GM12878 (cell line): Measurements from ENCODE around the gene STEAP3. TPM values are rescaled to one million over a fixed set of nuclear protein-coding genes. Genes with fewer than 3 reads are reported as not detected.

Source experiments
- ATAC-seq: fragments of 200-7000 bp; cut with Tn5 transposase; 3 replicates; pipeline ENCODE4 v1.9.1; 2020; ENCODE audit warnings: mild to moderate bottlenecking, moderate library complexity
- BruUV-seq: library from RNA; stranded (reverse); fragments of 400-500 nt; replicated peaks from 2 replicates; lab custom pipeline; 2021; lab: Mats Ljungman, UMichigan
- CTCF ChIA-PET: fragments of 300-600 bp; sonication (Branson Sonifier 250); formaldehyde crosslinking; extraction: SDS; loops from one replicate; lab custom pipeline; 2021; ENCODE audit warnings: inconsistent platforms; lab: Yijun Ruan, JAX
- POLR2A ChIA-PET: fragments of 350-600 bp; formaldehyde crosslinking; extraction: SDS; loops from one replicate; lab custom pipeline; 2021; ENCODE audit warnings: inconsistent platforms; lab: Charles Lee
- RAD21 ChIA-PET: fragments of 300-600 bp; sonication (Branson Sonifier 250); formaldehyde crosslinking; loops from one replicate; lab custom pipeline; 2023; ENCODE audit warnings: antibody characterized with exemption; ENCODE audit not compliant: unreplicated experiment; lab: Charles Lee
- SMC1A ChIA-PET: fragments of 300-600 bp; sonication (Branson Sonifier 250); formaldehyde crosslinking; loops from one replicate; lab custom pipeline; 2023; ENCODE audit not compliant: unreplicated experiment, uncharacterized antibody; lab: Charles Lee
- DNase-seq: peaks from one replicate; pipeline ENCODE4 v3.0.0-alpha.2; 2011; ENCODE audit warnings: low read depth, low spot score
- FAIRE-seq: peaks from 3 replicates; lab custom pipeline; 2011; peaks lifted over from hg19 to GRCh38; lab: Jason Lieb, UNC
- H2AFZ ChIP-seq: 2 replicates; pipeline ENCODE4 v1.6.0; 2011; ENCODE audit warnings: low read depth, low read length, control low read depth; ENCODE audit not compliant: control insufficient read depth
- H3K27ac ChIP-seq: 2 replicates; pipeline ENCODE4 v1.5.1; 2011; ENCODE audit warnings: control low read depth; ENCODE audit not compliant: control insufficient read depth, insufficient read depth
- H3K27me3 ChIP-seq, 2 experiments: replicated peaks in 1 of 2; 2 replicates each; pipeline versions ENCODE4 v1.6.0 to v1.6.1; 2011; ENCODE audit warnings: low read length in 1 of 2; ENCODE audit not compliant: control insufficient read depth in 2 of 2, insufficient read depth in 2 of 2
- H3K36me3 ChIP-seq, 2 experiments: 2 replicates each; pipeline ENCODE4 v1.5.1; 2011; ENCODE audit warnings: low read length in 1 of 2; ENCODE audit not compliant: control insufficient read depth in 2 of 2, insufficient read depth in 2 of 2
- H3K4me1 ChIP-seq: 2 replicates; pipeline ENCODE4 v1.6.1; 2011; ENCODE audit warnings: mild to moderate bottlenecking, low read length, moderate library complexity, mixed read lengths; ENCODE audit not compliant: control insufficient read depth, insufficient read depth
- H3K4me2 ChIP-seq: 2 replicates; pipeline ENCODE4 v1.6.0; 2011; ENCODE audit warnings: control low read depth; ENCODE audit not compliant: control insufficient read depth, insufficient read depth
- H3K4me3 ChIP-seq: fragments of 200-600 bp; sonication (generic); 2 replicates; pipeline ENCODE4 v1.5.1; 2016
- H3K79me2 ChIP-seq: 2 replicates; pipeline ENCODE4 v1.6.0; 2011; ENCODE audit warnings: low read length; ENCODE audit not compliant: control insufficient read depth, insufficient read depth
- H3K9ac ChIP-seq: 2 replicates; pipeline ENCODE4 v1.8.0; 2011; ENCODE audit warnings: low read length, control low read depth, mixed read lengths; ENCODE audit not compliant: control insufficient read depth, insufficient read depth
- H3K9me3 ChIP-seq: replicated peaks from 3 replicates; pipeline ENCODE4 v1.5.1; 2011; ENCODE audit warnings: mild to moderate bottlenecking, low read length; ENCODE audit not compliant: control insufficient read depth, insufficient read depth
- H4K20me1 ChIP-seq: 2 replicates; pipeline ENCODE4 v1.6.0; 2011; ENCODE audit not compliant: control insufficient read depth, insufficient read depth
- ASH2L ChIP-seq: fragments of 300-600, 200-600 bp; sonication (generic); IDR thresholded peaks from 2 replicates; pipeline ENCODE4 v1.6.1; 2017; ENCODE audit warnings: low read depth, mild to moderate bottlenecking, borderline replicate concordance
- EED ChIP-seq: sonication (generic); IDR thresholded peaks from 2 replicates; pipeline ENCODE4 v1.6.1; 2016; ENCODE audit warnings: antibody characterized with exemption, low read depth
- ELK1 ChIP-seq: IDR thresholded peaks from 2 replicates; pipeline ENCODE4 v1.6.1; 2012; ENCODE audit warnings: low read depth, low read length, improper control_type of control experiment
- GABPA ChIP-seq: IDR thresholded peaks from 2 replicates; pipeline ENCODE4 v1.6.1; 2014; ENCODE audit warnings: antibody characterized with exemption, low read depth, mild to moderate bottlenecking, inconsistent platforms
- JUNB ChIP-seq: IDR thresholded peaks from 2 replicates; pipeline ENCODE4 v1.6.1; 2016; ENCODE audit warnings: antibody characterized with exemption, mild to moderate bottlenecking
- NFIC ChIP-seq: IDR thresholded peaks from 2 replicates; pipeline ENCODE4 v1.6.1; 2012; ENCODE audit warnings: low read depth, mild to moderate bottlenecking, inconsistent platforms, low read length, moderate library complexity
- POU2F2 ChIP-seq: IDR thresholded peaks from 3 replicates; pipeline ENCODE4 v1.6.1; 2011; ENCODE audit warnings: low read depth, mild to moderate bottlenecking, low read length, borderline replicate concordance
- SIX5 ChIP-seq: IDR thresholded peaks from 2 replicates; pipeline ENCODE4 v1.6.1; 2011; ENCODE audit warnings: mild to moderate bottlenecking, low read depth, low read length, moderate library complexity; ENCODE audit not compliant: severe bottlenecking
- SMC3 ChIP-seq: IDR thresholded peaks from 2 replicates; pipeline ENCODE4 v1.6.1; 2011; ENCODE audit warnings: low read length, improper control_type of control experiment, borderline replicate concordance
- ZBED1 ChIP-seq: IDR thresholded peaks from 2 replicates; pipeline ENCODE4 v1.6.1; 2016; ENCODE audit warnings: borderline replicate concordance
- WGBS: methylation state at CpG from one replicate; pipeline ENCODE4 v1.1.6; 2016; ENCODE audit warnings: low lambda C conversion rate; ENCODE audit not compliant: insufficient replicate concordance, insufficient coverage; ENCODE audit errors: missing lambda C conversion rate; 5-methylcytosine and 5-hydroxymethylcytosine counted together
- in situ Hi-C: fragments of 300-500 bp; cut with MboI; formaldehyde crosslinking; loops from 9 replicates; pipeline ENCODE4 v1.14.3; 2018; ENCODE audit warnings: mixed read lengths
- intact Hi-C: fragments of 100-400 bp; cut with micrococcal nuclease; formaldehyde crosslinking; loops from one replicate; pipeline ENCODE4 v1.14.2; 2022; ENCODE audit not compliant: unreplicated experiment
- polyA plus RNA-seq, 11 experiments: library from polyadenylated mRNA; depleted of rRNA in 4 of 11; unstranded in 6 of 11; stranded (reverse) in 5 of 11; fragments of >200 nt; fragmentation: Nextera tagmentation in 4 of 11; fragmentation: Illumina TruSeq in 1 of 11; extraction: Ambion mirVana in 4 of 11; extraction: Trizol in 1 of 11; gene quantifications; 1 replicate in 1 of 11; 2 replicates in 10 of 11; pipeline versions ENCODE4 v1.2.1 to v1.2.3, GENCODE V29; 2011 to 2016; ENCODE audit warnings: inconsistent platforms in 2 of 11, missing spikeins in 2 of 11, low read depth in 1 of 11
- total RNA-seq, 4 experiments: library from RNA; depleted of rRNA in 3 of 4; stranded (reverse); fragments of >200 nt in 3 of 4; fragmentation: Illumina TruSeq in 1 of 4; extraction: Trizol in 1 of 4; gene quantifications; 2 replicates each; pipeline versions ENCODE4 v1.2.1 to v1.2.3, GENCODE V29; 2013 to 2021

The STEAP3 gene
- total and polyA plus RNA-seq, 10 of the 15 experiments (the other 5 are each of a cell fraction or from before 2014, with no cell fraction given): 0.42 to 8.3 (median 4.8) TPM

GRCh38 chr2:119307419-119308140, 83.9 kb downstream of the STEAP3 start:
- H3K27ac ChIP-seq: no peak overlapping the region
- H4K20me1 ChIP-seq: no peaks in the 10 kb centered on the region
- H3K4me1 ChIP-seq: peaks cover 16% of the 10 kb centered on the region
- no peak overlapping the region for H3K4me2 ChIP-seq
- ChIA-PET POLR2A (no interaction called here), SMC1A (no interaction called here), RAD21 (no interaction called here), CTCF (no interaction called here)
- ATAC-seq (no peak), DNase-seq (no peak), FAIRE-seq (no peak)
- in situ Hi-C loops: loop anchor here (5.0 kb wide), 1 partner anchor 425 kb away; no protein-coding TSS in a partner anchor
- TF ChIP-seq ELK1 (no peak), ASH2L (no peak), SIX5 (no peak), GABPA (no peak), ZBED1 (no peak), JUNB (no peak), NFIC (no peak), POU2F2 (no peak), EED (no peak), SMC3 (no peak)
- BruUV-seq: no TSS peak
- H3K36me3 ChIP-seq: no peaks in the 10 kb centered on the region
- 77% methylated on average over 7 of the region's 7 CpGs for WGBS
- no peak overlapping the region for H2AFZ ChIP-seq
- no peaks in the 10 kb centered on the region for H3K27me3 ChIP-seq
- H3K9me3 ChIP-seq: no peaks in the 10 kb centered on the region
- no peaks in the 10 kb centered on the region for H3K79me2 ChIP-seq
- no peak overlapping the region for H3K9ac ChIP-seq
- no peak overlapping the region for H3K4me3 ChIP-seq
- intact Hi-C loops: loop anchor here (5.0 kb wide), 1 partner anchor 280 kb away; no protein-coding TSS in a partner anchor
